HepG2 (cell line): ENCODE data around the gene CGB8. TPM values are rescaled to one million over a fixed set of nuclear protein-coding genes. Genes with fewer than 3 reads are reported as not detected.
"Not testable (repeated sequence)": the region's sequence is repeated elsewhere in the genome, so short reads cannot be mapped to it uniquely, and the experiment has no call there.

ENCODE experiments used
- ATAC-seq: fragments of 200-7000 bp; cut with Tn5 transposase; 3 replicates; pipeline ENCODE4 v1.9.1; 2020; ENCODE audit warnings: mild to moderate bottlenecking, moderate library complexity
- BruUV-seq: library from RNA; stranded (reverse); fragments of 400-500 nt; replicated peaks from 2 replicates; lab custom pipeline; 2021; lab: Mats Ljungman, UMichigan
- CTCF ChIA-PET: fragments of 300-600 bp; formaldehyde crosslinking; extraction: SDS; loops from one replicate; lab custom pipeline; 2021; ENCODE audit warnings: low total read pairs, inconsistent platforms, low intra/inter-chr PET ratio; lab: Yijun Ruan, JAX
- POLR2A ChIA-PET: fragments of 350-600 bp; sonication (Branson Sonifier 250); formaldehyde crosslinking; loops from one replicate; lab custom pipeline; 2020; ENCODE audit warnings: antibody characterized with exemption, inconsistent platforms; lab: Yijun Ruan, JAX
- DNase-seq: peaks from one replicate; pipeline ENCODE4 v3.0.0-alpha.2; 2015; ENCODE audit warnings: low spot score
- FAIRE-seq: peaks from 3 replicates; lab custom pipeline; 2011; peaks lifted over from hg19 to GRCh38; lab: Jason Lieb, UNC
- H2AFZ ChIP-seq: one replicate; pipeline ENCODE4 v1.6.1; 2011; ENCODE audit warnings: low read length, inconsistent platforms
- H3K27ac ChIP-seq: fragments of 300-600 bp; 3 replicates; pipeline ENCODE4 v1.8.0; 2011; ENCODE audit warnings: mixed run types, mild to moderate bottlenecking, mixed read lengths, low read length, inconsistent platforms; ENCODE audit not compliant: insufficient read depth; ENCODE audit errors: extremely low read length
- H3K27me3 ChIP-seq, 2 experiments: fragments of 200-600 bp in 1 of 2; 2 replicates in 1 of 2; 3 replicates in 1 of 2; pipeline versions ENCODE4 v1.6.0 to v1.8.0; 2011; ENCODE audit warnings: low read length in 2 of 2, mild to moderate bottlenecking in 2 of 2, moderate library complexity in 2 of 2, inconsistent platforms in 1 of 2; ENCODE audit not compliant: insufficient read depth in 2 of 2, control insufficient read depth in 1 of 2
- H3K36me3 ChIP-seq, 2 experiments: fragments of 200-600 bp in 1 of 2; replicated peaks in 1 of 2; 2 replicates in 1 of 2; 3 replicates in 1 of 2; pipeline versions ENCODE4 v1.5.1 to v1.8.0; 2011; ENCODE audit warnings: low read length in 2 of 2, inconsistent platforms in 1 of 2; ENCODE audit not compliant: insufficient read depth in 2 of 2, control insufficient read depth in 1 of 2
- H3K4me1 ChIP-seq: 2 replicates; pipeline ENCODE4 v1.5.1; 2012; ENCODE audit warnings: low read length, inconsistent platforms; ENCODE audit not compliant: insufficient read depth
- H3K4me2 ChIP-seq: 2 replicates; pipeline ENCODE4 v1.6.0; 2011; ENCODE audit warnings: low read depth, low read length, inconsistent platforms
- H3K4me3 ChIP-seq, 3 experiments: fragments of 200-600 bp in 1 of 3; sonication (generic), shearing (Covaris generic) in 1 of 3; replicated peaks in 1 of 3; 2 replicates each; pipeline ENCODE4 v1.5.1; 2011 to 2016; ENCODE audit warnings: low read length in 3 of 3, inconsistent platforms in 2 of 3, low read depth in 2 of 3, mild to moderate bottlenecking in 2 of 3, control low read depth in 1 of 3, mixed read lengths in 1 of 3; ENCODE audit not compliant: insufficient read depth in 1 of 3
- H3K79me2 ChIP-seq: one replicate; pipeline ENCODE4 v1.6.1; 2011; ENCODE audit warnings: low read length, inconsistent platforms; ENCODE audit not compliant: insufficient read depth
- H3K9ac ChIP-seq: 2 replicates; pipeline ENCODE4 v1.6.0; 2011; ENCODE audit warnings: mild to moderate bottlenecking, low read depth, low read length, inconsistent platforms; ENCODE audit not compliant: insufficient read depth
- H3K9me3 ChIP-seq: 2 replicates; pipeline ENCODE4 v1.5.1; 2012; ENCODE audit warnings: mild to moderate bottlenecking, low read length
- H4K20me1 ChIP-seq: 2 replicates; pipeline ENCODE4 v1.6.0; 2011; ENCODE audit warnings: inconsistent platforms, mild to moderate bottlenecking, low read length, moderate library complexity; ENCODE audit not compliant: insufficient read depth
- CTCF ChIP-seq: sonication (generic); formaldehyde crosslinking; IDR thresholded peaks from 2 replicates; pipeline ENCODE4 v1.5.0; 2020; ENCODE audit warnings: mild to moderate bottlenecking, missing genetic modification reagents, moderate library complexity
- HMGXB4 ChIP-seq, 2 experiments: sonication (generic) in 1 of 2; formaldehyde crosslinking in 1 of 2; IDR thresholded peaks; 2 replicates each; pipeline versions ENCODE4 v1.4.0 to v1.6.1; 2018 to 2020; ENCODE audit warnings: missing genetic modification reagents in 2 of 2, borderline replicate concordance in 1 of 2, low read depth in 1 of 2, mild to moderate bottlenecking in 1 of 2, missing biosample characterization in 1 of 2
- KDM2A ChIP-seq: sonication (generic); formaldehyde crosslinking; IDR thresholded peaks from 2 replicates; pipeline ENCODE4 v1.4.0; 2020; ENCODE audit warnings: low read depth, missing genetic modification reagents, borderline replicate concordance
- NR2F6 ChIP-seq, 2 experiments: IDR thresholded peaks; 2 replicates each; pipeline ENCODE4 v1.6.1; 2016; ENCODE audit warnings: antibody characterized with exemption in 1 of 2, mild to moderate bottlenecking in 1 of 2
- RARA ChIP-seq: IDR thresholded peaks from 2 replicates; pipeline ENCODE4 v1.6.1; 2016; ENCODE audit warnings: missing genetic modification reagents, missing compliant biosample characterization
- SKI ChIP-seq: fragments of 450-650 bp; IDR thresholded peaks from one replicate; pipeline ENCODE4 v1.6.1; 2018; ENCODE audit warnings: mild to moderate bottlenecking; ENCODE audit not compliant: partially characterized antibody
- SMC3 ChIP-seq: IDR thresholded peaks from 2 replicates; pipeline ENCODE4 v1.6.1; 2011; ENCODE audit warnings: low read length, improper control_type of control experiment
- STAG1 ChIP-seq: sonication (generic); formaldehyde crosslinking; IDR thresholded peaks from 2 replicates; pipeline ENCODE4 v1.4.0; 2020; ENCODE audit warnings: missing genetic modification reagents
- THAP9 ChIP-seq: sonication (generic); formaldehyde crosslinking; IDR thresholded peaks from 2 replicates; pipeline ENCODE4; 2020; ENCODE audit warnings: missing genetic modification reagents, mild to moderate bottlenecking, borderline replicate concordance
- ZBTB7B ChIP-seq: sonication (generic); formaldehyde crosslinking; IDR thresholded peaks from 2 replicates; pipeline ENCODE4 v1.4.0; 2020; ENCODE audit warnings: missing genetic modification reagents
- ZNF121 ChIP-seq: sonication (generic); formaldehyde crosslinking; IDR thresholded peaks from 2 replicates; pipeline ENCODE4 v1.5.0; 2020; ENCODE audit warnings: mild to moderate bottlenecking, missing genetic modification reagents
- WGBS: methylation state at CpG from one replicate; pipeline ENCODE4 v1.1.6; 2017; ENCODE audit warnings: low lambda C conversion rate; 5-methylcytosine and 5-hydroxymethylcytosine counted together
- in situ Hi-C: cut with HindIII; loops from 2 replicates; pipeline ENCODE4 v1.10.0; 2017; ENCODE audit warnings: low pct_unique_long_range_greater_than_20kb; ENCODE audit not compliant: extremely low pct_ligation_motif_present
- intact Hi-C: fragments of 100-400 bp; cut with micrococcal nuclease; formaldehyde crosslinking; loops from one replicate; pipeline ENCODE4 v1.10.0; 2022; ENCODE audit not compliant: unreplicated experiment
- polyA plus RNA-seq, 8 experiments: library from polyadenylated mRNA; depleted of rRNA in 3 of 8; stranded (reverse) in 7 of 8; unstranded in 1 of 8; fragments of >200 nt; fragmentation: Illumina TruSeq in 4 of 8; extraction: Trizol in 4 of 8; gene quantifications; 2 replicates each; pipeline versions ENCODE4 v1.2.1 to v1.2.3, GENCODE V29; 2011 to 2016; ENCODE audit warnings: low read depth in 4 of 8, missing spikeins in 1 of 8, mixed read lengths in 1 of 8; ENCODE audit not compliant: insufficient read depth in 1 of 8
- total RNA-seq, 5 experiments: library from RNA; depleted of rRNA; stranded (reverse); fragments of >200 nt; fragmentation: Illumina TruSeq; extraction: Trizol; gene quantifications; 2 replicates each; pipeline ENCODE4 v1.2.3, GENCODE V29; 2016; ENCODE audit warnings: low read depth in 1 of 5

Gene CGB8
- total and polyA plus RNA-seq, 2 of the 13 experiments (the other 11 are each of a cell fraction or from before 2014, with no cell fraction given), result not detected

GRCh38 chr19:49080392-49080791, 31.5 kb upstream of the CGB8 start:
- no TSS peak for BruUV-seq
- H3K27me3 ChIP-seq, result no peaks in the 10 kb centered on the region
- ChIA-PET CTCF (no interaction called here), POLR2A (interaction anchor here (0.8 kb wide), 1 partner anchor 69 kb away, joined by 3 read pairs; no protein-coding TSS in a partner anchor)
- H3K4me1 ChIP-seq, result peaks cover 25% of the 10 kb centered on the region
- FAIRE-seq (no peak), DNase-seq (no peak), ATAC-seq (no peak)
- H3K9ac ChIP-seq, result no peak overlapping the region
- intact Hi-C loops, result no loop called here
- WGBS, result 58% methylated on average over 4 of the region's 4 CpGs
- H2AFZ ChIP-seq, result no peak overlapping the region
- H4K20me1 ChIP-seq, result no peaks in the 10 kb centered on the region
- in situ Hi-C loops, result no loop called here
- no peaks in the 10 kb centered on the region for H3K36me3 ChIP-seq
- H3K9me3 ChIP-seq, result no peaks in the 10 kb centered on the region; the same call in 1 of the 2 replicates
- TF ChIP-seq ZBTB7B (CRISPR knock-in tag) (no peak), ZNF121 (CRISPR knock-in tag) (peak; percentile 74), RARA (CRISPR knock-in tag) (peak; percentile 55; the same call in 1 of the 2 replicates), NR2F6 (IDR thresholded peaks at IDR 0.05) (no peak), NR2F6 (CRISPR knock-in tag; IDR thresholded peaks at IDR 0.05) (0 out of 2 replicates have a peak, but pooled peaks have one; percentile 26)
- H3K27ac ChIP-seq, result no peak overlapping the region
- no peak overlapping the region for H3K4me3 ChIP-seq
- peaks cover under 1% of the 10 kb centered on the region for H3K79me2 ChIP-seq
- H3K4me2 ChIP-seq, result no peak overlapping the region

GRCh38 chr19:49074869-49075268, 26.0 kb upstream of the CGB8 start:
- POLR2A ChIA-PET, H3K4me1 ChIP-seq, H3K9ac ChIP-seq, H3K79me2 ChIP-seq, in situ Hi-C loops, ATAC-seq, H3K27ac ChIP-seq, H2AFZ ChIP-seq, H3K36me3 ChIP-seq, H3K4me2 ChIP-seq, H3K9me3 ChIP-seq, H3K4me3 ChIP-seq, H4K20me1 ChIP-seq, BruUV-seq, intact Hi-C loops: not testable (repeated sequence)
- H3K27me3 ChIP-seq, result peaks cover 2 to 22% of the 10 kb centered on the region in 2 experiments
- CTCF ChIA-PET, result interaction anchor here (0.8 kb wide), 1 partner anchor 133 kb away, joined by 3 read pairs; no protein-coding TSS in a partner anchor
- 8% methylated on average over 8 of the region's 9 CpGs for WGBS
- FAIRE-seq (peak; percentile 46), DNase-seq (peak; percentile 20)
- TF ChIP-seq SKI, result peak; percentile 20
- peak in 1 of 2 experiments; percentile 52; a peak in 1 of 4 replicates for TF ChIP-seq HMGXB4 (CRISPR knock-in tag; IDR thresholded peaks at IDR 0.05; ENCODE audit: borderline replicate concordance in 1 of 2, low read depth in 1 of 2)
- TF ChIP-seq CTCF (CRISPR knock-in tag), result peak; percentile 87
- TF ChIP-seq THAP9, result 0 out of 2 replicates have a peak, but pooled peaks have one; percentile 27
- peak; percentile 47; the same call in 1 of the 2 replicates for TF ChIP-seq KDM2A (CRISPR knock-in tag)
- TF ChIP-seq SMC3, result peak; percentile 62
- peak; percentile 82 for TF ChIP-seq STAG1 (CRISPR knock-in tag)
